ENCODE results near the gene TMEM131L.

- no peak for TF ChIP-seq CTCF (IDR thresholded peaks at IDR 0.05; ENCODE audit: extremely low read depth in 1 of 2, insufficient read depth in 1 of 2, low read depth in 1 of 2, low read length in 2 of 2)
- no peak for TF ChIP-seq EZH2 (IDR thresholded peaks at IDR 0.05; ENCODE audit: borderline replicate concordance, low read depth, low read length, severe bottlenecking)
- TF ChIP-seq POLR2A (IDR thresholded peaks at IDR 0.05; ENCODE audit: low read depth, low read length), result no peak
These were observed 128.1 kb downstream of the TMEM131L start for GRCh38 chr4:153594210-153594609.

Data from endothelial cell of umbilical vein (primary cell).